B cell (primary cell): ENCODE results near the gene CACNG4. TPM values are rescaled to one million over a fixed set of nuclear protein-coding genes. Genes with fewer than 3 reads are reported as not detected.

Experiments
- ATAC-seq: fragments of 200-7000 bp; cut with Tn5 transposase; one replicate; pipeline ENCODE4 v1.10.0; 2021; ENCODE audit warnings: low read depth, mild to moderate bottlenecking, moderate number of reproducible peaks, moderate library complexity
- CTCF ChIA-PET: fragments of 350-600 bp; sonication (Branson Sonifier 250); formaldehyde crosslinking; loops from one replicate; lab custom pipeline; 2021; ENCODE audit warnings: antibody characterized with exemption, inconsistent platforms; lab: Charles Lee
- POLR2A ChIA-PET: fragments of 350-600 bp; sonication (Branson Sonifier 250); formaldehyde crosslinking; loops from one replicate; lab custom pipeline; 2021; ENCODE audit warnings: antibody characterized with exemption; lab: Charles Lee
- DNase-seq: peaks from one replicate; pipeline ENCODE4 v3.0.0; 2013
- H2AFZ ChIP-seq: 2 replicates; pipeline ENCODE4 v1.6.1; 2012; ENCODE audit warnings: mild to moderate bottlenecking, low read depth, low read length; ENCODE audit not compliant: insufficient read depth, poor library complexity, severe bottlenecking
- H3K27ac ChIP-seq, 2 donors: 1 replicate in 1 of 2; 2 replicates in 1 of 2; pipeline ENCODE4 v1.5.1; 2012 to 2013; ENCODE audit warnings: low read length in 2 of 2, mild to moderate bottlenecking in 2 of 2, moderate library complexity in 1 of 2
- H3K27me3 ChIP-seq, 4 experiments: fragments of 200-600 bp in 1 of 4; sonication (generic) in 1 of 4; replicated peaks in 1 of 4; 1 replicate in 2 of 4; 2 replicates in 2 of 4; pipeline versions ENCODE4 v1.6.1 to v1.7.0; 2013 to 2016; ENCODE audit warnings: low read length in 3 of 4, mild to moderate bottlenecking in 2 of 4, mixed read lengths in 1 of 4, moderate library complexity in 1 of 4; ENCODE audit not compliant: insufficient read depth in 4 of 4, control insufficient read depth in 3 of 4; ENCODE audit errors: control extremely low read depth in 1 of 4
- H3K36me3 ChIP-seq, 2 experiments: replicated peaks in 1 of 2; 1 replicate in 1 of 2; 2 replicates in 1 of 2; pipeline versions ENCODE4 v1.6.1 to v1.7.1; 2013; ENCODE audit warnings: low read length in 1 of 2; ENCODE audit not compliant: insufficient read depth in 2 of 2, control insufficient read depth in 1 of 2; ENCODE audit errors: control extremely low read depth in 1 of 2, extremely low read depth in 1 of 2
- H3K4me1 ChIP-seq, 2 donors: fragments of 200-600 bp in 1 of 2; sonication (generic) in 1 of 2; 1 replicate in 1 of 2; 2 replicates in 1 of 2; pipeline versions ENCODE4 v1.5.1 to v1.6.1; 2013 to 2017; ENCODE audit warnings: low read length in 2 of 2; ENCODE audit not compliant: control insufficient read depth in 2 of 2, insufficient read depth in 2 of 2
- H3K4me2 ChIP-seq: replicated peaks from 2 replicates; pipeline ENCODE3; 2012; ENCODE audit warnings: mild to moderate bottlenecking, low read depth, low read length; ENCODE audit not compliant: poor library complexity, severe bottlenecking
- H3K4me3 ChIP-seq, 5 experiments: fragments of 200-600 bp in 1 of 5; sonication (generic) in 1 of 5; 1 replicate in 3 of 5; 2 replicates in 2 of 5; pipeline versions ENCODE4 v1.5.1 to v1.7.0; 2011 to 2016; ENCODE audit warnings: low read length in 4 of 5, mild to moderate bottlenecking in 4 of 5, low read depth in 2 of 5, control low read depth in 1 of 5, moderate library complexity in 1 of 5; ENCODE audit not compliant: insufficient read depth in 1 of 5; ENCODE audit errors: control extremely low read depth in 1 of 5, extremely low read depth in 1 of 5
- H3K79me2 ChIP-seq: fragments of 200-600 bp; sonication (generic); one replicate; pipeline ENCODE4 v1.6.0; 2016; ENCODE audit warnings: low read length; ENCODE audit not compliant: control insufficient read depth, insufficient read depth
- H3K9ac ChIP-seq: fragments of 200-600 bp; sonication (generic); 2 replicates; pipeline ENCODE4 v1.6.1; 2017; ENCODE audit warnings: mild to moderate bottlenecking, low read length, moderate library complexity
- H3K9me3 ChIP-seq, 3 donors: one replicate each; pipeline versions ENCODE4 v1.6.1 to v1.7.1; 2013; ENCODE audit warnings: low read length in 2 of 3; ENCODE audit not compliant: control insufficient read depth in 2 of 3, insufficient read depth in 1 of 3; ENCODE audit errors: control extremely low read depth in 1 of 3
- H4K20me1 ChIP-seq: 2 replicates; pipeline ENCODE4 v1.6.0; 2012; ENCODE audit warnings: mild to moderate bottlenecking, low read length; ENCODE audit not compliant: insufficient read depth, control insufficient read depth, poor library complexity, severe bottlenecking
- H3K27ac Mint-ChIP-seq: one replicate; pipeline ENCODE4 v1.8.0; 2021; ENCODE audit warnings: mixed read lengths
- H3K27me3 Mint-ChIP-seq: one replicate; pipeline ENCODE4 v1.8.0; 2021; ENCODE audit warnings: mixed read lengths
- H3K4me1 Mint-ChIP-seq: one replicate; pipeline ENCODE4 v1.8.0; 2021; ENCODE audit warnings: mixed read lengths
- H3K4me3 Mint-ChIP-seq: one replicate; pipeline ENCODE4 v1.8.0; 2021; ENCODE audit warnings: mixed read lengths
- H3K9me3 Mint-ChIP-seq: one replicate; pipeline ENCODE4 v1.8.0; 2022; ENCODE audit warnings: mixed read lengths; ENCODE audit not compliant: insufficient read depth
- CTCF ChIP-seq: fragments of 200-600 bp; IDR thresholded peaks from one replicate; pipeline ENCODE4 v1.8.0; 2022; ENCODE audit warnings: antibody characterized with exemption, mild to moderate bottlenecking
- EZH2 ChIP-seq: IDR thresholded peaks from 2 replicates; pipeline ENCODE4 v1.6.1; 2012; ENCODE audit warnings: borderline replicate concordance, low read depth, mild to moderate bottlenecking, moderate library complexity, low read length; ENCODE audit not compliant: insufficient read depth, poor library complexity, severe bottlenecking
- WGBS: methylation state at CpG from one replicate; pipeline ENCODE4 v1.1.5; 2013; ENCODE audit warnings: missing lambda C conversion rate; ENCODE audit not compliant: insufficient coverage; 5-methylcytosine and 5-hydroxymethylcytosine counted together
- intact Hi-C: fragments of 100-400 bp; cut with micrococcal nuclease; formaldehyde crosslinking; loops from one replicate; pipeline ENCODE4 v1.10.0; 2022
- polyA plus RNA-seq: library from polyadenylated mRNA; depleted of rRNA; stranded (reverse); fragments of >200 nt; gene quantifications from 2 replicates; pipeline ENCODE4 v1.2.3, GENCODE V29; 2012
- total RNA-seq, 2 donors: library from RNA; stranded (reverse); fragments of 120-200 nt in 1 of 2; gene quantifications; 1 replicate in 1 of 2; 2 replicates in 1 of 2; pipeline versions ENCODE4 v1.2.3 to v1.2.4, GENCODE V29; 2013 to 2022

Gene CACNG4
- total and polyA plus RNA-seq, 2 donors (not counting 1 experiment from before 2014, with no cell fraction given), result not detected

GRCh38 chr17:66968916-66969315 is 4.4 kb downstream of the CACNG4 start:
- POLR2A ChIA-PET, result no interaction called here
- no peaks in the 10 kb centered on the region for H3K9me3 Mint-ChIP-seq
- no peaks in the 10 kb centered on the region for H3K79me2 ChIP-seq
- no peaks in the 10 kb centered on the region for H3K36me3 ChIP-seq
- H3K4me3 Mint-ChIP-seq, result no peak overlapping the region
- peaks cover 6 to 9% of the 10 kb centered on the region in 2 donors for H3K4me1 ChIP-seq
- no peak overlapping the region for H3K4me2 ChIP-seq
- DNase-seq (no peak), ATAC-seq (no peak)
- no peak overlapping the region for H3K4me3 ChIP-seq
- intact Hi-C loops, result no loop called here
- WGBS, result 92% methylated on average over 3 of the region's 4 CpGs
- peaks cover 19% of the 10 kb centered on the region for H3K4me1 Mint-ChIP-seq
- peaks cover 0 to 24% (median 8%) of the 10 kb centered on the region in 4 experiments for H3K27me3 ChIP-seq
- no peak overlapping the region for H3K27ac Mint-ChIP-seq
- TF ChIP-seq EZH2 (no peak), CTCF (no peak)
- peaks cover 49% of the 10 kb centered on the region for H3K27me3 Mint-ChIP-seq
- no peaks in the 10 kb centered on the region for H4K20me1 ChIP-seq
- CTCF ChIA-PET, result no interaction called here
- H2AFZ ChIP-seq, result no peak overlapping the region
- H3K9ac ChIP-seq, result no peak overlapping the region
- peaks cover 0 to 3% (median 0%) of the 10 kb centered on the region in 3 donors for H3K9me3 ChIP-seq
- H3K27ac ChIP-seq, result no peak overlapping the region

GRCh38 chr17:66970140-66970539 is 5.6 kb downstream of the CACNG4 start:
- Mint-ChIP-seq H3K4me3 (no peak overlapping the region), H3K9me3 (no peaks in the 10 kb centered on the region), H3K27me3 (peaks cover 48% of the 10 kb centered on the region), H3K27ac (no peak overlapping the region), H3K4me1 (peaks cover 12% of the 10 kb centered on the region)
- H3K4me1 ChIP-seq, result peaks cover 6% of the 10 kb centered on the region in 2 donors
- intact Hi-C loops, result no loop called here
- POLR2A ChIA-PET, result no interaction called here
- no peak for DNase-seq
- ATAC-seq, result no peak
- no peak overlapping the region for H3K9ac ChIP-seq
- WGBS, result 85% methylated on average over 6 of the region's 6 CpGs
- H3K79me2 ChIP-seq, result no peaks in the 10 kb centered on the region
- H4K20me1 ChIP-seq, result no peaks in the 10 kb centered on the region
- CTCF ChIA-PET, result no interaction called here
- peaks cover 0 to 21% (median 8%) of the 10 kb centered on the region in 4 experiments for H3K27me3 ChIP-seq
- no peak for TF ChIP-seq EZH2
- TF ChIP-seq CTCF, result no peak
- no peak overlapping the region for H3K27ac ChIP-seq
- H3K4me3 ChIP-seq, result no peak overlapping the region
- no peak overlapping the region for H3K4me2 ChIP-seq
- H3K36me3 ChIP-seq, result no peaks in the 10 kb centered on the region
- peaks cover 0 to 3% (median 0%) of the 10 kb centered on the region in 3 donors for H3K9me3 ChIP-seq
- H2AFZ ChIP-seq, result no peak overlapping the region
